Measurements from ENCODE around the gene ARHGAP4. TPM values are rescaled to one million over a fixed set of nuclear protein-coding genes. Genes with fewer than 3 reads are reported as not detected.

The ARHGAP4 gene
- total RNA-seq, 1 experiment from 2014 or later: 67.4 TPM

GRCh38 chrX:153928846-153929245 lies 2.8 kb upstream of the ARHGAP4 start:
- peaks cover 24 to 46% of the 10 kb centered on the region in 2 experiments for H3K4me1 ChIP-seq (ENCODE audit: control insufficient read depth in 1 of 2, insufficient read depth in 2 of 2, low read length in 2 of 2)
- H3K9me3 ChIP-seq (ENCODE audit: control insufficient read depth in 1 of 2, insufficient read depth in 1 of 2, low read depth in 1 of 2, low read length in 2 of 2): no peaks in the 10 kb centered on the region
- H4K20me1 ChIP-seq (ENCODE audit: insufficient read depth): no peaks in the 10 kb centered on the region
- no peaks in the 10 kb centered on the region for H3K9me2 ChIP-seq (ENCODE audit: insufficient read depth)
- H3K4me2 ChIP-seq (ENCODE audit: low read length): peak overlapping the region; percentile 56
- no peaks in the 10 kb centered on the region for H3K27me3 ChIP-seq (ENCODE audit: insufficient read depth, low read length)
- ChIA-PET CTCF (interaction anchor here (2.5 kb wide), 1 partner anchor 19 kb away, joined by 14 read pairs; no protein-coding TSS in a partner anchor), RAD21 (ENCODE audit: low non-redundant PET in 1 of 2, low total read pairs in 2 of 2, uncharacterized antibody in 2 of 2, unreplicated experiment in 2 of 2) (no interaction called here), POLR2A (interaction anchor here (0.8 to 2.3 kb wide), 6 partner anchors 10 to 455 kb away, joined by 3 to 10 read pairs (median 4); partner anchors contain the start of genes HCFC1, IDH3G, RENBP and SSR4)
- peaks cover 42% of the 10 kb centered on the region for H3K79me2 ChIP-seq (ENCODE audit: insufficient read depth, low read length)
- no TSS peak for BruUV-seq (replicated peaks)
- peak overlapping the region; percentile 27 to 35; a peak in 3 of 4 replicates for H3K4me3 ChIP-seq (replicated peaks in 1 of 2; ENCODE audit: low read depth in 1 of 2, low read length in 2 of 2)
- H2AFZ ChIP-seq (ENCODE audit: low read depth, low read length, poor library complexity, severe bottlenecking): no peak overlapping the region
- intact Hi-C loops (cut with micrococcal nuclease): no loop called here
- ATAC-seq: no peak
- TF ChIP-seq FOSL1 (IDR thresholded peaks at IDR 0.05; ENCODE audit: low read depth) (no peak), SRF (IDR thresholded peaks at IDR 0.05; ENCODE audit: low read depth) (no peak), POLR2A (IDR thresholded peaks at IDR 0.05; ENCODE audit: borderline replicate concordance, extremely low read depth, insufficient read depth, insufficient read length) (no peak), ZFX (IDR thresholded peaks at IDR 0.05) (no peak), EGR1 (IDR thresholded peaks at IDR 0.05; ENCODE audit: low read depth) (no peak), RAD21 (IDR thresholded peaks at IDR 0.05; ENCODE audit: low read depth) (no peak), YY1 (IDR thresholded peaks at IDR 0.05; ENCODE audit: extremely low read depth, insufficient replicate concordance, low read depth, low read length) (no peak), ELF1 (IDR thresholded peaks at IDR 0.05; ENCODE audit: borderline replicate concordance, low read depth) (no peak), POLR2AphosphoS5 (IDR thresholded peaks at IDR 0.05; ENCODE audit: low read depth, low read length) (no peak), SP1 (IDR thresholded peaks at IDR 0.05; ENCODE audit: low read depth) (no peak), ZNF274 (IDR thresholded peaks at IDR 0.05; ENCODE audit: low read depth, low read length) (no peak), SIN3A (IDR thresholded peaks at IDR 0.05; ENCODE audit: low read depth) (no peak), CEBPB (IDR thresholded peaks at IDR 0.05; ENCODE audit: low read depth) (no peak), EZH2 (IDR thresholded peaks at IDR 0.05) (no peak)
- TF ChIP-seq, protein P1, sequence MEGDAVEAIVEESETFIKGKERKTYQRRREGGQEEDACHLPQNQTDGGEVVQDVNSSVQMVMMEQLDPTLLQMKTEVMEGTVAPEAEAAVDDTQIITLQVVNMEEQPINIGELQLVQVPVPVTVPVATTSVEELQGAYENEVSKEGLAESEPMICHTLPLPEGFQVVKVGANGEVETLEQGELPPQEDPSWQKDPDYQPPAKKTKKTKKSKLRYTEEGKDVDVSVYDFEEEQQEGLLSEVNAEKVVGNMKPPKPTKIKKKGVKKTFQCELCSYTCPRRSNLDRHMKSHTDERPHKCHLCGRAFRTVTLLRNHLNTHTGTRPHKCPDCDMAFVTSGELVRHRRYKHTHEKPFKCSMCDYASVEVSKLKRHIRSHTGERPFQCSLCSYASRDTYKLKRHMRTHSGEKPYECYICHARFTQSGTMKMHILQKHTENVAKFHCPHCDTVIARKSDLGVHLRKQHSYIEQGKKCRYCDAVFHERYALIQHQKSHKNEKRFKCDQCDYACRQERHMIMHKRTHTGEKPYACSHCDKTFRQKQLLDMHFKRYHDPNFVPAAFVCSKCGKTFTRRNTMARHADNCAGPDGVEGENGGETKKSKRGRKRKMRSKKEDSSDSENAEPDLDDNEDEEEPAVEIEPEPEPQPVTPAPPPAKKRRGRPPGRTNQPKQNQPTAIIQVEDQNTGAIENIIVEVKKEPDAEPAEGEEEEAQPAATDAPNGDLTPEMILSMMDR (IDR thresholded peaks at IDR 0.05 in 2 of 3, conservative IDR thresholded peaks at IDR 0.05 in 1 of 3; ENCODE audit: borderline replicate concordance in 1 of 3, insufficient read depth in 1 of 3, low read depth in 2 of 3, low read length in 2 of 3): no peak
- TF ChIP-seq, protein P2, sequence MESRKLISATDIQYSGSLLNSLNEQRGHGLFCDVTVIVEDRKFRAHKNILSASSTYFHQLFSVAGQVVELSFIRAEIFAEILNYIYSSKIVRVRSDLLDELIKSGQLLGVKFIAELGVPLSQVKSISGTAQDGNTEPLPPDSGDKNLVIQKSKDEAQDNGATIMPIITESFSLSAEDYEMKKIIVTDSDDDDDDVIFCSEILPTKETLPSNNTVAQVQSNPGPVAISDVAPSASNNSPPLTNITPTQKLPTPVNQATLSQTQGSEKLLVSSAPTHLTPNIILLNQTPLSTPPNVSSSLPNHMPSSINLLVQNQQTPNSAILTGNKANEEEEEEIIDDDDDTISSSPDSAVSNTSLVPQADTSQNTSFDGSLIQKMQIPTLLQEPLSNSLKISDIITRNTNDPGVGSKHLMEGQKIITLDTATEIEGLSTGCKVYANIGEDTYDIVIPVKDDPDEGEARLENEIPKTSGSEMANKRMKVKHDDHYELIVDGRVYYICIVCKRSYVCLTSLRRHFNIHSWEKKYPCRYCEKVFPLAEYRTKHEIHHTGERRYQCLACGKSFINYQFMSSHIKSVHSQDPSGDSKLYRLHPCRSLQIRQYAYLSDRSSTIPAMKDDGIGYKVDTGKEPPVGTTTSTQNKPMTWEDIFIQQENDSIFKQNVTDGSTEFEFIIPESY (IDR thresholded peaks at IDR 0.05; ENCODE audit: extremely low read depth, insufficient replicate concordance, low read length): no peak
- TF ChIP-seq, protein P3, sequence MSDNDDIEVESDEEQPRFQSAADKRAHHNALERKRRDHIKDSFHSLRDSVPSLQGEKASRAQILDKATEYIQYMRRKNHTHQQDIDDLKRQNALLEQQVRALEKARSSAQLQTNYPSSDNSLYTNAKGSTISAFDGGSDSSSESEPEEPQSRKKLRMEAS (IDR thresholded peaks at IDR 0.05): no peak
- peak overlapping the region; percentile 62 for H3K27ac ChIP-seq (ENCODE audit: low read depth, low read length)
- no peak for DNase-seq (ENCODE audit: low read depth, low spot score)
- H3K9ac ChIP-seq (ENCODE audit: low read length): peak overlapping the region; percentile 25; the same call in 1 of the 2 replicates
- peaks cover 0 to 5% of the 10 kb centered on the region in 2 experiments; a peak in 2 of 4 replicates for H3K36me3 ChIP-seq (ENCODE audit: control insufficient read depth in 1 of 2, insufficient read depth in 2 of 2, low read length in 2 of 2)
